ENCODE results near the gene SHISA6. TPM values are rescaled to one million over a fixed set of nuclear protein-coding genes. Genes with fewer than 3 reads are reported as not detected.

Gene SHISA6
- total RNA-seq, 1 experiment from 2014 or later, result 2.9 TPM

GRCh38 chr17:11601661-11602060, 360.6 kb downstream of the SHISA6 start:
- no peaks in the 10 kb centered on the region for H4K20me1 ChIP-seq (ENCODE audit: control insufficient read depth, insufficient read depth, insufficient read length)
- no peak overlapping the region for H3T11ph ChIP-seq (ENCODE audit: low read length)
- H2BK5ac ChIP-seq (ENCODE audit: insufficient read length, low read length), result no peak overlapping the region
- no peak overlapping the region for H2BK12ac ChIP-seq (ENCODE audit: insufficient read length, low read depth, low read length)
- no peaks in the 10 kb centered on the region for H3K9me3 ChIP-seq (ENCODE audit: control insufficient read depth, low read depth, low read length)
- H2BK15ac ChIP-seq (ENCODE audit: low read depth, low read length), result no peak overlapping the region
- H3K4me1 Mint-ChIP-seq, result peaks cover 7 to 11% of the 10 kb centered on the region in 2 experiments
- no peak for DNase-seq
- H3K4me1 ChIP-seq (ENCODE audit: insufficient read depth, low read length), result no peaks in the 10 kb centered on the region
- H3K4ac ChIP-seq (ENCODE audit: low read depth, low read length), result no peak overlapping the region
- no peak overlapping the region for H3K4me2 ChIP-seq (ENCODE audit: insufficient read depth, insufficient read length, low read length)
- TF ChIP-seq CTCF (conservative IDR thresholded peaks at IDR 0.05), result no peak
- H2BK20ac ChIP-seq (ENCODE audit: low read depth, low read length, poor library complexity, severe bottlenecking), result no peak overlapping the region
- no peak overlapping the region for H3K14ac ChIP-seq (ENCODE audit: insufficient read depth, low read length)
- H3K23ac ChIP-seq (ENCODE audit: insufficient read length, low read depth, low read length), result no peak overlapping the region
- H2AK5ac ChIP-seq (ENCODE audit: insufficient read length, low read length), result no peak overlapping the region
- peaks cover 10% of the 10 kb centered on the region for H3K27me3 Mint-ChIP-seq (ENCODE audit: low read depth)
- H2BK120ac ChIP-seq (ENCODE audit: low read depth, low read length, poor library complexity, severe bottlenecking), result no peak overlapping the region
- no peak overlapping the region for H4K91ac ChIP-seq (ENCODE audit: insufficient read length, low read depth, low read length)
- no peak overlapping the region for H3K9ac ChIP-seq (ENCODE audit: extremely low read depth, insufficient read length, low read length)
- no peak overlapping the region for H2AFZ ChIP-seq (ENCODE audit: low read length)
- H3K56ac ChIP-seq (ENCODE audit: insufficient read length, low read depth, low read length), result no peak overlapping the region
- H3K18ac ChIP-seq (ENCODE audit: insufficient read length, low read depth, low read length), result no peak overlapping the region
- H4K8ac ChIP-seq (replicated peaks; ENCODE audit: insufficient read length, low read depth, low read length), result no peak overlapping the region
- no peaks in the 10 kb centered on the region for H3K9me3 Mint-ChIP-seq
- no peaks in the 10 kb centered on the region for H3K27me3 ChIP-seq (ENCODE audit: insufficient read depth, low read length)
- no peaks in the 10 kb centered on the region for H3K36me3 Mint-ChIP-seq (ENCODE audit: insufficient read depth in 1 of 3, low read depth in 3 of 3)
- H3K79me1 ChIP-seq (ENCODE audit: insufficient read depth, low read depth, low read length, poor library complexity, severe bottlenecking), result no peaks in the 10 kb centered on the region
- H3K27ac Mint-ChIP-seq, result no peak overlapping the region
- no peaks in the 10 kb centered on the region for H3K79me2 ChIP-seq (ENCODE audit: insufficient read depth, low read length)
- no peak overlapping the region for H4K5ac ChIP-seq (ENCODE audit: insufficient read length, low read depth, low read length)
- WGBS (ENCODE audit: extremely low coverage, insufficient read length, low lambda C conversion rate), result no CpG with 5 or more reads among the region's 5 CpGs
- H3K4me3 Mint-ChIP-seq, result no peak overlapping the region
- H3K23me2 ChIP-seq (ENCODE audit: insufficient read length, low read depth, low read length, poor library complexity, severe bottlenecking), result no peaks in the 10 kb centered on the region
- no peak overlapping the region for H3K27ac ChIP-seq (ENCODE audit: insufficient read length, low read depth, low read length)
